Stimulated activated CD4-positive, alpha-beta T cell treated with anti-CD3 and anti-CD28 coated beads, Interleukin-12 subunit alpha, Interleukin-12 subunit beta, amount 100 ng/mL, for 24 hours (primary cell): ENCODE measurements around the gene TMEFF1.

Source experiments
- DNase-seq, 2 experiments: peaks; one replicate each; pipeline ENCODE4 v3.0.0-alpha.2; 2020; ENCODE audit warnings: low read depth in 2 of 2

TMEFF1 gene

GRCh38 chr9:100447041-100447440, 25.9 kb upstream of the TMEFF1 start:
- no peak for DNase-seq

- no peak for DNase-seq
Measured at GRCh38 chr9:100448266-100448665, 24.7 kb upstream of the TMEFF1 start.

GRCh38 chr9:100449420-100449819, 23.5 kb upstream of the TMEFF1 start:
- DNase-seq = no peak

- no peak for DNase-seq
Measured at GRCh38 chr9:100452894-100453293, 20.1 kb upstream of the TMEFF1 start.

- no peak for DNase-seq
Measured at GRCh38 chr9:100455470-100455869, 17.5 kb upstream of the TMEFF1 start.

- DNase-seq = no peak
Measured at GRCh38 chr9:100457517-100457916, 15.4 kb upstream of the TMEFF1 start.

GRCh38 chr9:100459963-100460362, 13.0 kb upstream of the TMEFF1 start:
- no peak for DNase-seq

GRCh38 chr9:100465274-100465673, 7.7 kb upstream of the TMEFF1 start:
- no peak for DNase-seq

- no peak for DNase-seq
Measured at GRCh38 chr9:100465761-100466160, 7.2 kb upstream of the TMEFF1 start.

- DNase-seq = no peak
Measured at GRCh38 chr9:100466171-100466828, 6.6 kb upstream of the TMEFF1 start.

GRCh38 chr9:100466829-100467221, 6.1 kb upstream of the TMEFF1 start:
- no peak for DNase-seq

- DNase-seq = no peak
Measured at GRCh38 chr9:100468041-100468440, 4.9 kb upstream of the TMEFF1 start.

- no peak for DNase-seq
Measured at GRCh38 chr9:100472268-100472667, 681 bp upstream of the TMEFF1 start.

- DNase-seq = peak in 1 of 2 experiments; percentile 29
Measured at GRCh38 chr9:100473276-100474081, 530 bp downstream of the TMEFF1 start.

GRCh38 chr9:100474082-100474923, 1.4 kb downstream of the TMEFF1 start:
- DNase-seq = no peak

GRCh38 chr9:100474924-100475276, 2.0 kb downstream of the TMEFF1 start:
- DNase-seq = no peak

- DNase-seq = no peak
Measured at GRCh38 chr9:100477241-100477640, 4.3 kb downstream of the TMEFF1 start.

- no peak for DNase-seq
Measured at GRCh38 chr9:100478192-100478591, 5.2 kb downstream of the TMEFF1 start.

- DNase-seq = no peak
Measured at GRCh38 chr9:100479820-100480219, 6.9 kb downstream of the TMEFF1 start.

GRCh38 chr9:100485196-100485595, 12.2 kb downstream of the TMEFF1 start:
- no peak for DNase-seq

GRCh38 chr9:100486479-100487176, 13.7 kb downstream of the TMEFF1 start:
- no peak for DNase-seq

GRCh38 chr9:100488177-100488576, 15.2 kb downstream of the TMEFF1 start:
- no peak for DNase-seq
